ENCODE measurements around the gene ALDH3A2.

- no peak for TF ChIP-seq POLR2A (IDR thresholded peaks at IDR 0.05; ENCODE audit: low read length)
- no peak for TF ChIP-seq GATA1 (IDR thresholded peaks at IDR 0.05; ENCODE audit: low read depth, low read length)
These were observed 37.7 kb upstream of the ALDH3A2 start for GRCh38 chr17:19610879-19611278.
